Measurements from ENCODE around the gene CKAP2L. TPM values are rescaled to one million over a fixed set of nuclear protein-coding genes. Genes with fewer than 3 reads are reported as not detected.

CKAP2L gene
- total and polyA plus RNA-seq, 2 donors (not counting 3 experiments of a cell fraction or from before 2014, with no cell fraction given), result 3.4 to 30.7 TPM

- no peak overlapping the region for H3K9ac ChIP-seq (replicated peaks; ENCODE audit: extremely low read depth, insufficient read depth, low read length)
- no peak overlapping the region for H3K27ac ChIP-seq (ENCODE audit: insufficient read depth, low read depth, low read length)
- no peaks in the 10 kb centered on the region for H3K79me2 ChIP-seq (ENCODE audit: control insufficient read depth, insufficient read depth, low read length)
- peaks cover 16% of the 10 kb centered on the region for H3K4me1 ChIP-seq (ENCODE audit: control insufficient read depth, extremely low read depth, insufficient read depth, low read length)
- no peaks in the 10 kb centered on the region for H3K9me1 ChIP-seq (replicated peaks; ENCODE audit: control insufficient read depth, extremely low read depth, insufficient read depth, low read length)
- no peak for FAIRE-seq
- no peaks in the 10 kb centered on the region for H3K27me3 ChIP-seq (ENCODE audit: control insufficient read depth in 2 of 2, insufficient read depth in 2 of 2, low read length in 2 of 2)
- no peak overlapping the region for H3K4me3 ChIP-seq (replicated peaks in 1 of 3; ENCODE audit: insufficient read depth in 1 of 3, low read depth in 1 of 3, low read length in 3 of 3)
- no peak overlapping the region for H3K4me2 ChIP-seq (ENCODE audit: insufficient read depth, low read length)
- CTCF ChIA-PET, result no interaction called here
- BruUV-seq (replicated peaks), result no TSS peak
- POLR2A ChIA-PET, result no interaction called here
- dilution Hi-C loops (cut with MboI; ENCODE audit: extremely low pct_ligation_motif_present, low sequenced_read_pairs), result no loop called here
- no peak overlapping the region for H2AFZ ChIP-seq (ENCODE audit: low read depth, low read length)
- H3K9me3 ChIP-seq (replicated peaks; ENCODE audit: control insufficient read depth, insufficient read depth, low read length), result no peaks in the 10 kb centered on the region
- TF ChIP-seq POLR2AphosphoS5 (IDR thresholded peaks at IDR 0.05; ENCODE audit: insufficient read depth, low read depth, low read length) (no peak), MYC (IDR thresholded peaks at IDR 0.05; ENCODE audit: low read depth, low read length) (no peak), JUN (IDR thresholded peaks at IDR 0.05; ENCODE audit: borderline replicate concordance, insufficient read depth, insufficient read length, low read depth) (no peak), POLR2A (IDR thresholded peaks at IDR 0.05; ENCODE audit: low read depth, low read length) (no peak), GATA2 (IDR thresholded peaks at IDR 0.05; ENCODE audit: insufficient read depth, insufficient read length, low read depth, low read length) (no peak), FOS (IDR thresholded peaks at IDR 0.05; ENCODE audit: borderline replicate concordance, insufficient read depth, low read length) (no peak), EZH2 (IDR thresholded peaks at IDR 0.05; ENCODE audit: borderline replicate concordance, low read depth, low read length, severe bottlenecking) (no peak), MAX (IDR thresholded peaks at IDR 0.05; ENCODE audit: insufficient read depth, insufficient read length) (no peak)
- TF ChIP-seq, protein P1, sequence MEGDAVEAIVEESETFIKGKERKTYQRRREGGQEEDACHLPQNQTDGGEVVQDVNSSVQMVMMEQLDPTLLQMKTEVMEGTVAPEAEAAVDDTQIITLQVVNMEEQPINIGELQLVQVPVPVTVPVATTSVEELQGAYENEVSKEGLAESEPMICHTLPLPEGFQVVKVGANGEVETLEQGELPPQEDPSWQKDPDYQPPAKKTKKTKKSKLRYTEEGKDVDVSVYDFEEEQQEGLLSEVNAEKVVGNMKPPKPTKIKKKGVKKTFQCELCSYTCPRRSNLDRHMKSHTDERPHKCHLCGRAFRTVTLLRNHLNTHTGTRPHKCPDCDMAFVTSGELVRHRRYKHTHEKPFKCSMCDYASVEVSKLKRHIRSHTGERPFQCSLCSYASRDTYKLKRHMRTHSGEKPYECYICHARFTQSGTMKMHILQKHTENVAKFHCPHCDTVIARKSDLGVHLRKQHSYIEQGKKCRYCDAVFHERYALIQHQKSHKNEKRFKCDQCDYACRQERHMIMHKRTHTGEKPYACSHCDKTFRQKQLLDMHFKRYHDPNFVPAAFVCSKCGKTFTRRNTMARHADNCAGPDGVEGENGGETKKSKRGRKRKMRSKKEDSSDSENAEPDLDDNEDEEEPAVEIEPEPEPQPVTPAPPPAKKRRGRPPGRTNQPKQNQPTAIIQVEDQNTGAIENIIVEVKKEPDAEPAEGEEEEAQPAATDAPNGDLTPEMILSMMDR (IDR thresholded peaks at IDR 0.05; ENCODE audit: extremely low read depth in 1 of 2, insufficient read depth in 1 of 2, low read depth in 1 of 2, low read length in 2 of 2), result no peak
- intact Hi-C loops (cut with micrococcal nuclease), result no loop called here
- H4K20me1 ChIP-seq (replicated peaks; ENCODE audit: control insufficient read depth, extremely low read depth, insufficient read depth, low read length), result no peaks in the 10 kb centered on the region
- H3K36me3 ChIP-seq (ENCODE audit: control insufficient read depth in 2 of 2, extremely low read depth in 1 of 2, insufficient read depth in 2 of 2, low read length in 2 of 2), result no peaks in the 10 kb centered on the region
- no peak for DNase-seq (ENCODE audit: low read depth, low spot score)
Measured at GRCh38 chr2:112796486-112796885, 32.1 kb upstream of the CKAP2L start.

All from endothelial cell of umbilical vein (primary cell).